Lung microvascular endothelial cell (primary cell): ENCODE data around the gene ATP8B3. TPM values are rescaled to one million over a fixed set of nuclear protein-coding genes. Genes with fewer than 3 reads are reported as not detected.

Experiments
- DNase-seq, 2 donors: peaks; one replicate each; pipeline versions ENCODE4 v3.0.0 to v3.0.0-alpha.2; 2010; ENCODE audit warnings: low read depth in 2 of 2
- total RNA-seq: library from RNA; depleted of rRNA; stranded (reverse); fragments of >200 nt; gene quantifications from 2 replicates; pipeline ENCODE4 v1.2.1, GENCODE V29; 2014

The ATP8B3 gene
- total RNA-seq, 1 donor from 2014 or later = 0.20 TPM

GRCh38 chr19:1757468-1758230 lies 54.4 kb downstream of the ATP8B3 start:
- DNase-seq = no peak

DNA sequence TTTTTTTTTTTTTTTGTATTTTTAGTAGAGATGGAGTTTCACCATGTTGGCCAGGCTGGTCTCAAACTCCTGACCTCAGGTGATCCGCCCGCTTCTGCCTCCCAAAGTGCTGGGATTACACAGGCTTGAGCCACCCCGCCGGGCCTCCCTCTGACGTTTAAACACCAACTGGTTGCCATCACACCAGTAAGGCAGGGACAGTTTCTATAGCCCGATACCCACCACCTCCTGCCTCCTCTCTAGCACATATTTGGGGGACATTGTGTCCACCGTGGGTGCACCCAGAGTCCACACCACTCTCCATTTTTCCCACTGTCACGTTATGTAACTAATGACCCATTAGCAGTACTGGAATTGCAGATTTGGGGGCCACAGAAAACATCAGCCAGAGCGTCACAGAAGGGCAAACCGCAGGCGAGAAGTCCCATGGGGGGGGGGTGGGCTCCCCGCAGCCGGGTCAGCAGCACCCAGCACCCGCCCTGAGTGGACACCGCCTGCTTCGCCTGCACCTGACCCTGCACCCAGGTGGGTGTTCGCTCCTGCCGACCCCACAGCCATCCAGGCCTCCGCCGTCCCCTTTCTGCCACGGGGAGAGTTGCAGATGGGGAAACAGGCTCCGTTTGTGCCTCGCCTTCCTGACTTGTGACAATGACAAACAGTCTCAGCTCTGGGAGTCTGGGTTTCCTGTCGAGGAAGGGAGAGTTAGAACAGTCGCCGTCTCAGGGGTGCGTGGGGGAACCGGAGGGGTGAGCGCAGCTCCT lies 55.2 kb downstream of the ATP8B3 start:
- no peak for DNase-seq

DNA sequence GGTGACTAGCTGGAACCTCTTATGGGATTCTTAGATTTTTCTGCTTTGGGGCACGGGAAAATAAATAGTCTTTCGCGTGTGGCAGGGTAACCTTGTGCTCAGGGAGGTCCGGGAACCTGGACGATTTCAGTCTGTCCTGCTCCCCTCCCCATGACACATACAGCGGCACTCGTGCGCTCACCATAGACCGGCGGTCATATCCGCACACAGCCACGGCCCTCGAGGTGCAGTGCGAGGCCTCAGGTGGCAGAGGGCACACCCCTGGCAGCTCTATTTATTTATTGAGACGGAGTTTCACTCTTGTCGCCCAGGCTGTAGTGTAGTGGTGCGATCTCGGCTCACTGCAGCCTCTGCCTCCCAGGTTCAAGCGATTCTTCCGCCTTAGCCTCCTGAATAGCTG lies 55.8 kb downstream of the ATP8B3 start:
- no peak for DNase-seq

GRCh38 chr19:1755467-1756171 lies 56.5 kb downstream of the ATP8B3 start:
- DNase-seq = no peak

DNA sequence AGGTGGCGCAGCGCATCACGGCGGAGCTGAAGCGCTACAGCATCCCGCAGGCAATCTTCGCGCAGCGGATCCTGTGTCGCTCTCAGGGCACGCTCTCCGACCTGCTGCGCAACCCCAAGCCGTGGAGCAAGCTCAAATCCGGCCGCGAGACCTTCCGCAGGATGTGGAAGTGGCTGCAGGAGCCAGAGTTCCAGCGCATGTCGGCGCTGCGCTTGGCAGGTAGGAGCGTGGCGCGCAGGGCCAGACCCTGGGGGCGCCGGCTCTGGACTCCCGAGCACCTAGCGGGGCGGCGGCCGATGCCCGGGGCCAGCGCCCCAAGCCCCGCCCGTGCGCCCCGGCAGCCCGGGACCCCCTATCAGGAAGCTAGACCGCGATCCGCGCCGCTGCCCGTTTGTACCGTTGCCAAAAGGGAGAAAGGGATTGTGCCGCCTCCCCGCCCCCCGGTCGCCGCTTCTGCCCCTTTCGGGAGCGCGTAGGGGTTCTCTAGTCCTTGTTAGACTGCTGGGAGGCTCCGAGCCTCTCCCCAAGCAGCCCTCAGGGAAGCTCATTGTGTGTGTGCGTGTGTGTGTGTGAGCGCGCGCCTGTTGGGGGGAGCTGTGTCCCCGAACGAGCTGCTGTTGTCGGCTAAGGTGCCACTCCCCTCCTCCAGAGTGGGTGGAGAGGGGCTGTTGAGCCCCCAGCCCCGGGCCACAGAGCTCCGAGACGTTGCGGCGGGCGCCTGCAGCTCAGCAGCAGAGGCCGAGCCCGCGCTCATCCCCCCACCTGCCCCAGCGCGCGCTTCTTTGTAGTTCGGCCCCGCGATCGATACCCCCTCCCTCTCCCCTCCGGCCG lies 57.2 kb downstream of the ATP8B3 start:
- DNase-seq = peak in 1 of 2 donors; percentile 11

DNA sequence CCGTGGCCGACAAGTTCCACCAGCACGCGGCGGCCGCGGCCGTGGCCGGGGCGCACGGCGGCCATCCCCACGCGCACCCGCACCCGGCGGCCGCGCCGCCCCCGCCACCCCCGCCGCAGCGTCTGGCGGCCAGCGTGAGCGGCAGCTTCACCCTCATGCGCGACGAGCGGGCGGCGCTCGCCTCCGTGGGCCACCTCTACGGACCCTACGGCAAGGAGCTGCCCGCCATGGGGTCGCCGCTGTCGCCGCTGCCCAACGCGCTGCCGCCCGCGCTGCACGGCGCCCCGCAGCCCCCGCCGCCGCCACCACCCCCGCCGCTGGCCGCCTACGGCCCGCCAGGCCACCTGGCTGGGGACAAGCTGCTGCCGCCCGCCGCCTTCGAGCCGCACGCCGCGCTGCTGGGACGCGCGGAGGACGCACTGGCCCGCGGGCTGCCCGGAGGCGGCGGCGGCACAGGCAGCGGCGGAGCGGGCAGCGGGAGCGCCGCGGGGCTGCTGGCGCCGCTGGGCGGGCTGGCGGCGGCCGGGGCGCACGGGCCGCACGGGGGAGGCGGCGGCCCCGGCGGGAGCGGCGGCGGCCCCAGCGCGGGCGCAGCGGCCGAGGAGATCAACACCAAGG lies 57.9 kb downstream of the ATP8B3 start:
- no peak for DNase-seq

- DNase-seq = no peak
These were observed 59.0 kb downstream of the ATP8B3 start, which contains the start of gene ONECUT3 for GRCh38 chr19:1752757-1753728. Gene ONECUT3, plus strand, starts transcription at chr19:1753506. Its CDS starts 157 bp downstream, at chr19:1753663.

GRCh38 chr19:1752009-1752756 lies 59.9 kb downstream of the ATP8B3 start:
- DNase-seq = no peak

GRCh38 chr19:1751367-1752008 lies 60.6 kb downstream of the ATP8B3 start:
- DNase-seq = no peak

GRCh38 chr19:1750343-1751021 lies 61.6 kb downstream of the ATP8B3 start:
- no peak for DNase-seq

GRCh38 chr19:1749373-1750342 lies 62.4 kb downstream of the ATP8B3 start:
- no peak for DNase-seq

GRCh38 chr19:1748873-1749341 lies 63.2 kb downstream of the ATP8B3 start:
- no peak for DNase-seq

DNA sequence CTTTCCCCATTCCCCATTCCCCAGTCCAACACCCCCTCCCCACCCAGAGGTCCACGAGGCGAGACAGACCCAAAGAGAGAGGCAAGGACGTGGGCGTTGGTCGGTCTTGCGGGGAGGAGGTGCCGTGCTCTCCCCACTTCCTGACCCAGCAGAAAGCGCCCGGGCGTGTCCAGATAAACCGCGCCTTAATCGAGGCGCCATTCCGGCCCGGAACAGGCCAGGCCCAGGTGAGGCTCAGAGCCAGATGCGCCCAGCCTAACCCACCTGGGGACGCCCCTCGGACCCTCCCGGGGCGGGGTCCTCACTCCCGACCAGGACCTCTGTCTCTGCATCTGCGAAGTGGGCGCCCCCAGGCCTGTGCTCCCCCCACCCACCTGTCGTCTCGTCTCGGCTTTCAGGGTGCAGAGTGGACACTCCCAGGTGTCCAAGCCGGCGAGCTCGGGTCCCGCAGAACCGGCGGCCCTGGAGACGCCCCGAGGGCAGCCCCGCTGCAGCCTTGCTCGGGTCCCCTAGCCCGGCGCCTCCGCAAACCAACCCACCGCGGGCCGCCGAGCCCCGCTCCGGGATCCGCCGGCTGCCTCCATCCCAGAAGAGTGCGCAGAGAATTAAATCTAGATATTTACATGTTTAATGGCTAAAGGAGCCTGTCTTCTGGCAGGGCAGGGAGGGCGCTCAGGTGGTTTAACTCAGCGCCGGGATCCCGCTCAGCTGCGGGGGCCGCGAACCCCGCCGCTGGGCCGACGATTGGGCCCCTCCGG lies 63.8 kb downstream of the ATP8B3 start:
- no peak for DNase-seq

GRCh38 chr19:1747285-1748114 lies 64.6 kb downstream of the ATP8B3 start:
- DNase-seq = peak in 1 of 2 donors; percentile 31
